GM11168 (cell line): ENCODE measurements around the gene ARHGAP28.
"Not testable (repeated sequence)": the region's sequence is repeated elsewhere in the genome, so short reads cannot be mapped to it uniquely, and the experiment has no call there.

Experiments
- in situ Hi-C: fragments of 300-500 bp; cut with MboI; formaldehyde crosslinking; loops from one replicate; pipeline ENCODE4 v1.12.0; 2022; ENCODE audit warnings: low sequenced_read_pairs; ENCODE audit not compliant: unreplicated experiment

Gene ARHGAP28

DNA sequence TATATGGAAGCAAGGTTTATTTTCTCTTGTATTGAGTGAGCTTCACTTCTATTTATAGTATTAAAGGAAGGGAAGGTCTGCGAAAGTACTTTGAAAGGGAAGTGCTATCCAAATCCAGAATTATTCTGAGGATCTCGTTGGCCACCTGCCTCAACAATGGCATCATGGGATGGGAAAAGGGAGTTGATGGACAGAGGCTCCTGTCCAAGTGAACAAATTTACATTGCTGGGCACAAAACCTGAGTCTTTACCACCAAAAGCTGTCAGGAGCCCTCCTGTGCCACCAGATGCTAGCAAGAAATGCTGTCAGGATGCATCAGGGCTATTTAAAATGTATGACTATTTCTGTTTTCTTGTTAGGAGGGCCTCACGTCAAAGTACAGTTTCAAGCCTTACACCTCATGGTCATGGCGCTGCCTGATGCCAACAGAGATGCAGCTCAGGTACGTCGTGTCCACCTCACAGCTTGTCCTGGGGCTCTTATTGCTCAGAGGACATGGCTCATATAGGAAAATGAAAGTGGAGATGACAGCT is 157.3 kb downstream of the ARHGAP28 start:
- in situ Hi-C loops: loop anchor here (25.0 kb wide), 1 partner anchor 350 kb away; no protein-coding TSS in a partner anchor

- in situ Hi-C loops: loop anchor here (25.0 kb wide), 1 partner anchor 354 kb away; no protein-coding TSS in a partner anchor
Observed at GRCh38 chr18:6891788-6892187, 162.3 kb downstream of the ARHGAP28 start.

GRCh38 chr18:6901286-6901926 is 171.9 kb downstream of the ARHGAP28 start:
- in situ Hi-C loops: no loop called here

DNA sequence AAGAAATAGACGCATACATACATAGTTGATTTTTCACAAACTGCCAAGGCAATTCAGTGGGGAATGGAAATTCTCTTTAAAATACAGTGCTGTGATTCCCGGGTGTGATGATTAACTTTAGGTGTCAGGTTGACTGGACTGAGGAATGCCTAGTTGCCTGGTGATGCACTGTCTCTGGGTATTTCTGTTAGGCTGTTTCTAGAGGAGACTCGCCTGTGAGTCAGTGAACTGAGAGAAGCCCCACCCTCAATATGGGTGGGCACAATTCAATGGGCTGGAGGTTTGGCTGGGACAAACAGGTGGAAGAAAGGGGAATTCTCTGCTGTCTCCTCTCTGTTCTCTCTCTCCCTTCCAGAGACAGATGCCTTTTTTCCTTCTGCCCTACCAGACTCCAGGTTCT is 187.6 kb downstream of the ARHGAP28 start:
- in situ Hi-C loops: no loop called here

DNA sequence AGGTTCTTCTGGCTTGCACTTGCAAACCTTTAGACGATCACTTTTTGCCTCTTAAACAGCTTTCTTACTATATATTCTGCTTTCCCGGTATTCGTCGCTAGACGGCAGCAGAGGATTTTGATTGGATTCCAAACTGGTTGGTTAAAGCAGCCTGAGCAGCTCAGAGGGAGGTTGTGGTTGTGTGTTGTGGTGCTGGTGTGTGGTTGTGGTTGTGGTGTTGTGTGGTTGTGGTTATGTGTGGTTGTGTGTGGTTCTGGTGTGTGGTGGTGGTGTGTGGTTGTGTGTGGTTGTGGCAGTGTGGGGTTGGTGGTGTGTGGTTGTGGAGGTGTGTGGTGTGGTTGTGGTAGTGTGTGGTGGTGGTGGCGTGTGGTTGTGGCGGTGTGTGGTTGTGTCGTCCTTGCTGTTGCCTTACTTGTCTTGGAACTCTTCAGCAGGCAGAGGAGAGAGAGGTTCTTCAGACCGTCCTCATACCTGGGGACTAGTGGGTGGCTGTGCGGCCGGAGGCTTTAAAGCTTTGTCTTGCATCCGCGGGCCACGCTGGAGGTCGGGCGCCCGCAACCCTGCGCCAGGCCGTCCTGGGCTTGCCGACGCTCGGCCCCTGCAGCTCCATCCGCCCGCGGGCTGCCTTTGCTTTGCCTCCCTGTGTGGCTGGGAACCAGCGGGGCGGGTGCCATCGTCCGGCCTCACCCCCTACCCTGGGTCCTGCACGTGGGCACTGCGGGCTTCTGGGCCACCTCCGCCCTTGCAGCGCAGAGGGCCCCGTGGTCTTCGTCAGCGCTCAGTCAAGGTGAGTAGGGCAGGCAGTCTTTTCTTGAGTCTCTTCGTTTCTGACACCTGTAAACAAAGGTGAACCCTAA is 190.8 kb downstream of the ARHGAP28 start:
- in situ Hi-C loops: no loop called here

DNA sequence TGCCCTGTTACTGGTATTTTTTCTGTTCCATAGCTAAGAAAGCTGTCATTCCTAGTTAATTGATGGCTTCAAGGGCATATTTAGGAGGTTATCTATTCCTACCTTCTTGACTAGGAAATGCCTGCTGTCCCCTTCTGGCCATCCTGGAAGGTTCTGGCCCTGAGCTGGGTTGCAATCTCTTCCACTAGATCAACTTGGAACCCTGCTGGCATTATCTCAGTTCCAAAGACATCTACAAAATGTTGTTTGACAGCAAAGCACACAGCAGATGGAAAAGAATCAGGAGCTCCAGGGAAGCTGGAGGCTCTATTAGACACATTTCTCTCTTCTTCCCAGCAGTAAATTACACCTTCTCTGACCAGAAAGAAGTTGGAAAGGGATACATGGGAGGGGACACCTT is 192.1 kb downstream of the ARHGAP28 start:
- in situ Hi-C loops: no loop called here

DNA sequence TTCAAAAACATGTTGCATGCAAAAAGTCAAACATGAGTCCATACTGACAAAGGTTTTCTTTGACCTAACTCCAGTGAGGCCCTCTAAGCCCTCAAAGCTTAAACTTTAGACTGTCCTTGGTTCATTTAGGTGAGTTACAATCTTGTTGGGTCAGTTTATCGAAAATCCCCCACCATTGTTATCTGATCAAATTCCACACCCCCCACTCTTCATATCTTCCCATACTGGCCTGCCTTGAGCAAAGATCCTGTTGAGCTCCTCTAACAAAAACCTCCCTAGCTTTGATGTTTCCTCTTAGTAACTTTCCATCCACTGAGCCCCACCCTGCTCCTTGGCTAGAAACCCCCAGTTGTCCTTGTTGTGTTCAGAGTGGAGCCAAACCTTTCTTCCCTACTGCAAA is 193.7 kb downstream of the ARHGAP28 start:
- in situ Hi-C loops: no loop called here

DNA sequence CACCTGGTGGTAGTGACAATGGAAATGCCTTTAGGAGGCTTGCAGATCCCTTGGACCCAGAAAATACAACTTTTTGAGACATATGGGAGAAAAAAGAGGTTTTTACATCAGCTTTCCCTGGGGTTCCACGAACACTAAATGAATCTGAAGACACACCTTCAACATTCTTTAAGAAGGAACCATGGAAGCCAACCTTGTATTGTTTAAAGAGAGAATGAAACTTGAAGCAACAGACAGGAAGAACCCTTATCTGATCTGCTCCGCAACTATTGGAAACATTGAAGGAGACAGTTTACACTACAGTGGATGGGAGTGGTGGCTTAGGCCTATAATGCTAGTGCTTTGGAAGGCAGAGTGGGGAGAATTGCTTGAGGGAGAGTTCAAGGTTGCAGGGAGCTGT is 197.6 kb downstream of the ARHGAP28 start:
- in situ Hi-C loops: no loop called here

- in situ Hi-C loops: no loop called here
Observed at GRCh38 chr18:6928359-6928758, 198.8 kb downstream of the ARHGAP28 start.

DNA sequence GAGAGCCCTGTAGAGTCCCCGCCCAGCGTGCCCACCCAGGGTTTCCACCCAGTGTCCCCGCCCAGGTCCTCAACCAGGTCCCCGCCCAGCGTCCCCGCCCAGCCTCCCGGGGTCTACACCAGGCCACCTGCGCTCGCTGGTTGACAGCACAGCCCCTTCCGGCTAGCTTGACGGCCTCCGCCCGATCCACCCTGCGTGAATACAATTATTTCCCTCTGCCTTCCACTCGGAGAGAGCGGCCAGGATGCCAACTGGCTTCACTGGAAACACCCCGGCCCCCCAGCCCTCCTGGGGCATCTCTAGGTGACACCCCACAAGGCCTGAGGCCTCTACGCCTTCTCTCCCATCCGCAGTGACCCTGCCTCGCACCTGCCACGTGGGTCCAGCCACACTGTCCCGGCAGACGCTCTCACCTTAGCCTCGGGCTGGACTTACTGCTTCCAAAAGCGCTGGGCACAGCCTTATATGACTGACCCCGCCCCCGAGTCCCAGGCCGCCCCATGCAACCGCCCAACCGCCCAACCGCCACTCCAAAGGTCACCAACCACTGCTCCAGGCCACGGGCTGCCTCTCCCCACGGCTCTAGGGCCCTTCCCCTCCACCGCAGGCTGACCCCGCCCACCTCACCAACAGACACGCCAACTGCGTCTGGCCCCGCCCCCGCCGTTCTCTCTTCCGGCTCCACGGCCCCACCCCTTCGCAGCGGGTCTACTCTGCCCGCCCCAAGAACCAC is 200.0 kb downstream of the ARHGAP28 start:
- in situ Hi-C loops: no loop called here

DNA sequence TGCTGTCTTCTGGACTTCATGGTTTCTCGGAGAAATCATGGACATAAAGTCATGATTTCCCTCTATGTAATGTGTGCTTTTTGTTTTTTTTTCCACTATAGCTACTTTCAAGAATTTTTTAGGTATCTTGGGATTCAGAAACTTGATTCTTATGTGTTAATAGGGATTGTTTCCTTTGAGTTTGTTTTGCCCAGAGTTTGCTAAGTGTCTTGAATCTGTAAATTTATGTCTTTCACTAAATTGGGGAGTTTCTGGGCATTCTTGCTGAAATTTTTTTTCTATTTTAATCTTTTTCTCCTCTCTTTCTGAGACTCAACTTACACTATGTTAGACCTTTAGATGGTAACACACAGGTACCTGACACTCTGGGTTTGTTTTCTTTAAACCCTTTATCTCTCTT is 205.3 kb downstream of the ARHGAP28 start:
- in situ Hi-C loops: no loop called here

DNA sequence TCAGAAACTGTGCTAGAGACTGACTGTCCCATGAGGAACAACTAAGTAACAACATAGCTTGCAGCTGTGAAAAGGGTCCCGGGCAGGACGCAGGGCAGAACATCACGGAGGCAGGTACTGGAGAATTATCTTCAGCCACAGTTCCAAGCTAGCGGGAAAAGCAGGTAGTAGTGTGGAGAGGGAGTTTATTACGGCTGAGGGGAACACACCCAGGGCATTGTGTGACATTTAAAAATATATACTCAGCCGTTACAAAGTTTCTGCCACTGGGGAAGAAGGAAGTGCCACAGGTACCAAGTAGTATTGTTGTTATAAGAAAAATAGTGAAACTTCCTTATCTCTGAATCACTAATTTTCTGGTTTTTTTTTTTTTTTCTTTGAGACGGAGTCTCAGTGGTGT is 208.5 kb downstream of the ARHGAP28 start:
- in situ Hi-C loops: no loop called here

GRCh38 chr18:6938403-6938802 is 208.9 kb downstream of the ARHGAP28 start:
- in situ Hi-C loops: not testable (repeated sequence)

DNA sequence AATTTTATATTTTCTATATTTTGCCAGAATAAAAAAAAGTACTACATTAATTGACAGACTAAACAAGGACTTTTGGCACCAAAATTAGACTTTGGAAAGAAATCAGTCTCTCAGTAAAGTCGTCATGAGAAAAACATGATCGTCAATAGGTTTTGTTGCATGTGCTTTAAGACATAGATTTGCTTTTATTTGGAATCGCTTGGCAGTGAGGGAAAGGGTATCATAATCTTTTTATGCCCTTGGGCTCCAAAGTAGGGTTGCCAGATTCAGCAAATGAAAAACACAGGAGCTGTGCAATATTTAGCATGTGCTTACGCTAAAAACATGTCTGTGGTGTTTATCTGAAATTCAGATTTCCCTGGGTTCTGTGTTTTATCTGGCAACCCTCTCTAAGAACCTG is 210.5 kb downstream of the ARHGAP28 start:
- in situ Hi-C loops: no loop called here

DNA sequence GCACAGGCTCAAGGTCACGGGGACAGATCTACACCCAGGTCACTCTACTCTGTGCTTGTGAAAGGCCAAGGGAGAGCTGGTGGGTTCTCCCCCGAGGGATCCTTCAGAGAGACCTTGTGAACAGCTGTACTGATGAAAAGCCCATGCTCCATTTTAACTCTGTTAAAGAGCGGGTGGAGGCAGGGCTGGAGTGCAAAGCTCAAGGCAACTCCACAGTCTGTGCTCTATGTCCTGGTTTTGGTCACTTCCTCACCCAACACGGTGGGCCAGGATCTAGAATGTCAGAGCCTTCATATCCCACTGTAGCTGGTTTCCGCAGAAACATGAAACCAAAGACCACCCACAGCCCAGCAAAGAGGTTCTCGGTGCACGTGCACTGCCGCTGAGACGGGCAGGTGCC is 210.9 kb downstream of the ARHGAP28 start:
- in situ Hi-C loops: no loop called here

DNA sequence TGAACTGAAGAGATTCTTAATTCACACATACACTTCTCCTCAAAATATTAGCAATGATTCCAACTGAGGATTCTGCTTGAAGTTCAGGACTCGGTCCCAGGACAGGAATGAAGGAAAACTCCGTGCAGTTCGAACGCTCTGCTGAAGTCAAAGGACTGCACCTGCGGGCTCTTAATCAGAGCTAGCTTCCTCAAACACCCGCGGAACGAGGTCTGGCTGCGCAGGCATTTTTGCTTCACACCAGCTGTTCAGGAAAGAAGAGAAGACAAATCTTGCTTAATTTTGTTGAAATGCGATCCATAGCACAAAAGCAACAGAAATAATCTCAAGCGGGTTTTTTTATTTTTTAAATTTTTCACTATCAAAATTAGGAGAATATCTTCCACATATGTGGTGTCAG is 212.5 kb downstream of the ARHGAP28 start:
- in situ Hi-C loops: no loop called here

DNA sequence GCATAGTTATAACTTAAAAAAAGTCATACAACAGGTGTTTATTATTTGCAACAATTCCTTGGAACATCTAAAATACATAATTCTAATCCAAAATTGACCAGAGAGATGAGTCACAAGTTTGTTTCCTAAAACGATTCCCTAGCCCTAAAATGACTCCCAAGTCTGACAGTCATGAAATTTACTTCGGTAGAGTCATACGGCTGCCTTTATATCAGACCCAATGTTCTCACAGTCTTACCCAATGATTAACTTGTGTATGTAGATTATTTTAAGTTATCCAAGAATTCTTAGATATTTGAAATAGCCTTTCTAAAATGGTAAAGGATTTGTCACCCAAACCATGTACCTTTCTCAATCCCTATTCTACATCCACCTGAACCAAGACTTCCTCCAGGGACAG is 213.2 kb downstream of the ARHGAP28 start:
- in situ Hi-C loops: no loop called here

DNA sequence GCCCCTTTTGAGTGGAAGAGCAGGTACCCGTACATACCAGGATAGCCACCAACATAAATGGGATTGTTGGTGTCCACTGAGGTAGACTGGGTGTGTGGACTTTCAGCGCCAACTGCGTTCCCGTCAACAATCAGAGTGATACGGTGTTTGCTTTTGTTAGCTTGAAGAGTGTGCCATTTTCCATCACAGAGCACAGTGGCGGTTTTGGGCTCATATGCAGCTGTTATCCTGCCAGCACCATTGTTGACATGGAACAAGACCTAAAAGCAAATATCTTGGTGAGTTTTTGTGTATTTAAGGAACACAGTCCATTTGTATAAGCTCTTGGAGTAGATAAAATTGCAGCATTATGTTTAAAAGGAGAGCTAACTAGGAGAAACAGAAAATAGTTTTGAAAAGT is 213.6 kb downstream of the ARHGAP28 start:
- in situ Hi-C loops: no loop called here

- in situ Hi-C loops: no loop called here
Observed at GRCh38 chr18:6947338-6948030, 218.0 kb downstream of the ARHGAP28 start.
